Measurements from ENCODE around the gene CCDC142.

- TF ChIP-seq ZKSCAN8 (CRISPR knock-in tag; IDR thresholded peaks at IDR 0.05) (no peak), ZBTB9 (CRISPR knock-in tag; IDR thresholded peaks at IDR 0.05) (no peak), MYC (IDR thresholded peaks at IDR 0.05; ENCODE audit: low read depth, low read length) (no peak), MYC (CRISPR knock-in tag; IDR thresholded peaks at IDR 0.05; ENCODE audit: borderline replicate concordance, low read depth) (no peak), SMARCA4 (IDR thresholded peaks at IDR 0.05) (no peak)
These were observed 15.1 kb upstream of the CCDC142 start for GRCh38 chr2:74497777-74498499.

All from K562 (cell line).